Stimulated activated CD8-positive, alpha-beta memory T cell treated with anti-CD3 and anti-CD28 coated beads, Interleukin-7, amount 100 ng/mL, for 1 hour (primary cell): ENCODE measurements around the gene KRT6A.

Experiments used
- DNase-seq, 2 donors: peaks; one replicate each; pipeline ENCODE4 v3.0.0-alpha.2; 2020; ENCODE audit warnings: low read depth in 2 of 2

Gene KRT6A

DNA sequence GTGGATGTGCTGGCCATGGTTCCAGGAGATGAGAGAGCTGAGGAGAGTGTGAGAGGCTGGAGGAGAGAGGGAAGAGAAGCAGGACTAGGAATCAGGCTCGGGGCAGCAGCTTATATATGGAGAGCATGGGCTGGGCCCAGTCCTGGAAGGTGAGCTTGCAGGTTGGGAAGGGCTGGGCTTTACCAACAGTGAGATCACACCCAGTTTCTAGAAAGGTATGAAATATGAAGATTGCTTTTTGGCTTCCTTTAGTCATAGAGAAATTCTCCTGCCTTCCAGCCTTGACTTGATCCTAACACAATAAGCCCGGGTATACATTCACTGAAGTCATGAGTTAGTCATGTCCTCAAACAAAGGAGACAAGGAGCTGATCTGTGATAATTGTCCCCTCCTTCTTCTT, at the start of gene KRT6A:
KRT6A (minus strand) TSS at position 86 of the 400 bp plus-strand sequence; CDS start at position 17, 69 bp downstream.
- DNase-seq: no peak

GRCh38 chr12:52542157-52542556, 49.1 kb upstream of the KRT6A start:
- no peak for DNase-seq

DNA sequence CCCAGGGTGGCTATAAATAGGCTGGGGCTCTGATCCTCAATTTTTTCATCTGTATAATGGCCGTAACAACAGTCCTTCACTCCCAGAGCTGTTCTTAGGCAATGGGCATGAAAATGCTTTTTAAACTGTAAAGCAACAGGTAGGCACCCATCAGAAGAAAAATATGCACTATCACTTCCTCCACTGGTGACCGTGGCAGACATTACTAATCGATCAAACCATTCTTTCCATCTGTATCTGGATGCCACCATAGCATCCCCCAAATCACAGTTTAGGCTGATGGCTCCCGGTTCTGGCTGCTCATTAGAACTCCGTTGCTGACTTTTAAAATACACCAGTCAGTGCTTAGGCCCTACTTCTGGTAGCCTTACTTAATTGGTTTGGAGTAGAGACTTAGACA, 48.7 kb upstream of the KRT6A start:
- DNase-seq: no peak

DNA sequence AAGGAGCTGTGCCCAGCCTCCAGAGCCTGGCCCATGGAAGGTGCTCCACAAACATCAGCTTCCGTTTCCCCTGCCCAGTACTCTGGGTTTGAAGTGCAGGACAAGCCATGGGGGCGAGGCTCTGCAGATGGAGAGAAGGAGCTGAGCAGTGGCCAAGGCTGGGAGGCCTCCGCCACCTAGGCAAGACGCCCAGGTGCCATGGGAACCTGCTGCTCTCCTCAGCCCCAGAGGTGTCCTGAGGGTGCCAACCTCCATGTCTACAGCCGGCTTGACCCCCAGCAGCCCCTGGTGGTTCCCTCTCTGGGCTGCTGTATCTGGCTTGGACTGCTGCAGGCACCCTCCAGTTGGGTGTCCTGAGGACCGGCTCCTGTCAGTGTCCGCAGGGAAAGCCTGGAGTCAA, 47.5 kb upstream of the KRT6A start:
- DNase-seq: no peak

GRCh38 chr12:52539821-52540173, 46.7 kb upstream of the KRT6A start:
- no peak for DNase-seq

DNA sequence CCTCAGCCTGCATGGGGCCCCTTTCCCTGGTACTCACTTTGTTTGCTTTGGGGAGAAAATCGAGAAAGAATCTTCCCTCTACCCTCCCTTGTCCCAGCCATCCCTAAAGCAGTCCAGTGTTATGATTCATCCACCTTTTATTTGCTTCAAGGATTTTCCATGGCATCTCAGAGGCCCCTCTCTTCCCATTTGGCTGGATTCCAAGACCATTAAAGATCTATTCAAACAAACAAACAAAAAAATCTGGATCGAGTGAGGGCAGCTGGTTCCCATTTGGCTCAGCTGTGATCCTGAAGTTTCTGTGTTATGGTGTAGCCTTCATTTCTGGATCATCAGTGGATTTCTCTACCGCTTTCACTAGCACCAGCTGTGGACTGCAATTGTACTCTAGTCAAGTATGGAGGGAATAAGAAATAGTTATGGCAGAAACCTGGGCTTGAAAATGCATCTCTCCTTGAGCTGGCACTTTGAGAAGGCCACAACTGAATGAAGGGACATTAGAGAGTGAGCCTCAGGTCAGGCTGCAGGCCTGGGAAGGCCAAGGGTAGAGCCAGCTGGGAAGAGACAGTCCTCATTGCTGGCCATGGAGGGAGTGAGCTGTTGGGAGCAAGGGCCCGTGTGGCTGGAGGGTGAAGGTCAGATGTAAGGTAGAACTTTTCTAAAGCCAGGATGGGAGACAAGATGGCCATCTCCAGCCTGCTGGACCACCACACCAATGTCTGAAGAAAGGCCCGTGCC, 46.2 kb upstream of the KRT6A start:
- no peak for DNase-seq

GRCh38 chr12:52537101-52537500, 44.0 kb upstream of the KRT6A start:
- DNase-seq: no peak

GRCh38 chr12:52535574-52535973, 42.5 kb upstream of the KRT6A start:
- DNase-seq: no peak

DNA sequence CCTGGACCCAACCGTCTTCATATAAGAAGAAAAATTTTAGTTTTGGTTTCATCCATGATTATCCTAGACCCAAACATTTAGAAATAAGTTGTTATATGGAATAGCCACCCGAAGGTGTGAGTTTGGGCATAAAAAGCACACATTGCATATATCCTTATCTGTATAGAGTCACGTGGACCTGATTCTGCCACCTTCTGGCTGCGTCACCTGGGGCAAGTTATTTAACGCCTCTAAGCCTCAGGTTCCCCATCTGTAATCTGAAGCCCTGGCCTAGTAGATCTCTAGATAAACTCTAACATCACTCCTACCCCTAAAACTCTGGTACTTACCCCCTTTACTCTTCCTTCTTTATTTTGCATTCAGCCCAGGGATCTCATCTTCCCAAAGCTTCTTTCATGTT, 41.4 kb upstream of the KRT6A start:
- no peak for DNase-seq

DNA sequence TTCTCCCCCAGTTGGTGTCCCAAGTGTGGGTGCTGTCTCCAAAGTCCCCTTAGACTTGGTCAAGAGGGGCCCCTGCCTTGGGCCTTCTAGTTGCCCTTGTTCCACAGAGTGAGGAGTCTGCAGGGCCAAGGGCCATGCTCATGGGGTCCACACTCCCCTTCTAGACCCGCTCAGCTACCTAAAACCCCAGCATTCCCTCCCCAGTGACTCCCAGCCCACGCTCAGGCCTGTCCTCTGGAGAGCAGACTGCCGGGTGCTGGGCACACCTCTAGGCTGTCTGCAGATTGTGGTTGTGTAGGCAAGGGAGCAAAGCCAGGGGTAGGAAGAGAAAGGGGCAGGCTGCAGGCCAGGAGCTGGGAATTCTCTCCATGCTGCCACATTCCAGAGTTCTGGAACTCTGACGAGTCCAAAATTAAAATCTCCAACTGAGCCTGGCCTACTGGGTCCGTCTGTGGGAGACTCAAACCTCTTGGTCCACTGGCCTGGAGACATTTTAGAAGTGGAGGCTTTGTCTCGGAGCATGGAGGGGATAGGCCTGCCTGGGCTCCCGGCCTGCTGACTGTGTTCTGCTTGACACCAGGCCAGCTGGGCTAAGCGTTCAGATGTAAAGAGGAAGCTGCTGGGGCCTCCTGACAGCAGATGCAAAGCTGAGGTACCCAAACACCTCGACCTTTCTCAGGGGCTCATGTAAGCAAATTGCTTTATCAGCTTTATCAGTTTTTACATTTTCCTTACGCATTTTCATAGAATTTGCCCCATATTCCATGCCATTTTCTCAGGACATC, 40.8 kb upstream of the KRT6A start:
- no peak for DNase-seq

DNA sequence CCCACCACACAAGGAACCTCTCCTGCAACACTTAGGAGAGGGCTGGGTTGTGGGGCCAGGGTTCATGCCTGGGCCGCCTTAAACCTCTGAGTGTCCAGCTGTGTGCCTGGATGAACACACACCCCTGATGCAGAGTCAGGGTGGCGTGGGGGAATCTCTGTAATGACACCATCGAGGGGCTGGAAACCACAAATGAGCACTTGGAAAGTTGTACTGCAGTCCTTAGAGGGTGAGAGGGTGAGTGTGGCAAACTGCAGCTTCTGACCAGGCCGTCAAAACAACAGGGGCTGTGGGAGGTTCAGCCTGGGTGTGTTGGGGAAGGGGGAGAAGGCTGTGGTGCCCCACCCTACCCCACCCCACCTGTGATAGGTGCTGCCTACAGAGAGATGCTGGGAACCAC, 39.6 kb upstream of the KRT6A start:
- no peak for DNase-seq

GRCh38 chr12:52531566-52532300, 38.7 kb upstream of the KRT6A start:
- no peak for DNase-seq

DNA sequence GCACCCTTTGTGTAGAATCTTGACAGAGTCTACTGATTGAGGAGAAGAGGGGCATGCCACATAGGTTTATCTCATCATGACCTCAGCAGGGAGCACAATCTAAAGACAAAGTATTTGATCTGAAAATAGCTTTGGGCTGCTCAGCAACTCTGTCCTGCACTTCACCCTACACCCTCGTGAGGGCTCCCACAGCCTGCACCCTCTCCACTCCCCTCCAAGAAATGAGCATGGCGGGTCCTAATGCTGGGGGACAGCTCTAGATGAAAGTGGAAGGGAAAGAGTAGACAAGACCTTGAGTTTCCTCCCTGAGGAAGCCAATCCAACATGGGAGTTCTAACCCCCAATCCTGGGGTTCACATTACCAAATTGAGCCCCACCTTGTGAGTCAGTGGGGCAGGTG, 37.8 kb upstream of the KRT6A start:
- DNase-seq: no peak

- no peak for DNase-seq
Observed at GRCh38 chr12:52530366-52530765, 37.3 kb upstream of the KRT6A start.

DNA sequence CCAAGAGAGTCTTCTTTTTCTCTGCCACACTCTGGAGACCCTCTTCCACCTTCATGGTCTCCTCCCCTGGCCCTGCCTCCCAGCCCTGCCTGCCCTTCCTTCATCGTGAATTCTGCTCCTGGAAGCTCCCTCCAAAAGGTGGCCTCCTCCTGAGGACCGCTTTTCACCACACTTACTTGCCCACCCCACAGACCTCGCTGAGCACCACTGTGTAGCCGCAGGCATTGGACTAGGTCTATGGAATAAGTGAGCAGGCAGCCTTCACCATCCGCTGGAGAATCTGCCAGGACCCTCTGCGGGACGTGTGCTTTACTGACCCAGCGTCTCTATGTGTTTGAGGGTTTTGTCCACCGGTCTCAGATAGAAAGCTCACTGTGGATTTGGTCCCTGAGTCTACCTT, 36.8 kb upstream of the KRT6A start:
- DNase-seq: no peak

GRCh38 chr12:52529417-52529816, 36.4 kb upstream of the KRT6A start:
- DNase-seq: no peak

DNA sequence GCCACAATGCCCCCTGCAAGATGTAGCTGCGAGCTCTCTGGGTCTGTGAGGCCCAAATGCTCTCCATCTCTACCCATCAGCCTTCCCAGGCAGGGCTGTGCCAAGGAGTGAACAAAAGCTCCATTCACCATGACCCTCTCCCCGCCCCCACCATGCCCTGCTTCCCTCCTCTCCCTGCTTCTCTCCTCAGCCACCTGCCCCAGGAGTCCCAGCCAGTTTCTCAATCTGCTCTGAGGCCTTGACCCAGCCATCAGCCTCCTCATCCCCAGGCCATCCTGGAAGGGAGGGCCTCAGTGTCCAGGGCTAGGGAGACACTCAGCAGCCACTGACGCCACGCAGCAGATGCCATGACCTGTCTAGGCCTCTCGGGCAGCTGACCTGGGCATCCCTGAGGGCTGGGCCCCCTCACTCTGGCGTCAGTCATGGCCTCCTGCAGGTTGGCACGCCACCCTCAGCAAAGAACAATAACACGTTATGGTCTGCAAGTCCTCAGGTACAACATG, 35.6 kb upstream of the KRT6A start:
- no peak for DNase-seq

DNA sequence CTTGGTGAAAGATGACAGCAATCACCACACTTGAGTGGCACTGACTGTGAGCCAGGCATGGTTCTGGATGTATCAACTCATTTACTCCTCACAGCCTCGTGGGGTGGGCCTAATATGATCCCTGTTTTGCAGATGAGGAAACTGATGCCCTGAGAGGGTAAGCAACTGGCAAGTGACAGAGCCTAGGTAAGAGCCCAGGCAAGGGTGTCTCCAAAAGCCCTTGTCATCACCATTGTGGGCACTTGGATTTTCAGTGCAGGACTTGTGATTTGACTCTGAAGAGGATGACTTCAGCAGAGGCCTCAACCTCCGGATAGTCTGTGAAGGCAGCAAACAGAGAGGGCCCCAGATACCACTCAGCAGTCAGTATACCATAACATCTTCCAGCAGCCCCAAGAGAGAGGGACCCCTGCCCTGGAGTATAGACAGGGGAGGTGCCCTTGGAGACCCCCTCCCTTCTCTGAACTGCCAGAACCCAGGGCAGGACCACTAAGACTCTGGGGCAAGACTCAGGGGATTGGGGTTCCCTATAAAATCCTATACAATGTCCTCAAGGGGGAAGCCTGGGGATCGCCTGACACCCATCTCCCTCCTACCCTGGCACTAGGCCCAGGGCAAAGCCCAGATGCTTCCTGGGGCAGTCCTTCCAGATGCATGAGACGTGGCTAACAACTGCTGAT, 34.2 kb upstream of the KRT6A start:
- no peak for DNase-seq

DNA sequence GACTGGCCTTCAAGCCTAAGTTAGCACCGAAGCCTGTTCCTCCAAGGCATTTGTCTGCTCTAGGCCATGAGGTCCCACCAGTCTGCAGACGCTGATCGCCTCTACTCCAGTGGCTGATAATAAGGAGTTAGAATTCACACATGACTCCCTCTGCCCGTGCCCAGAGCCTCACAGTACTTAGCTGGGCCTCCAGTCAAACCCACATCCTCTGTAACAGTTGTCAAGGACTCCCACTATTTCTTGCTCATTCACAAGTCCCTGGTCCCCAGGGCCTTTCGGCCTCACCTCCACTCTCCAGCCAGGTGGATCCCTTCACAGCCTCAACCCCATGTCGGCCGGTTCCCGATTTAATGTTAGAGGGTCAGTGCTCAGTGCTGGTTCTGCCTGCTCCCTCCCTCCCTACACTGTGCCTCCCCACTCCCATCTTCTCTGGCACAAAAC, 33.5 kb upstream of the KRT6A start:
- DNase-seq: no peak

DNA sequence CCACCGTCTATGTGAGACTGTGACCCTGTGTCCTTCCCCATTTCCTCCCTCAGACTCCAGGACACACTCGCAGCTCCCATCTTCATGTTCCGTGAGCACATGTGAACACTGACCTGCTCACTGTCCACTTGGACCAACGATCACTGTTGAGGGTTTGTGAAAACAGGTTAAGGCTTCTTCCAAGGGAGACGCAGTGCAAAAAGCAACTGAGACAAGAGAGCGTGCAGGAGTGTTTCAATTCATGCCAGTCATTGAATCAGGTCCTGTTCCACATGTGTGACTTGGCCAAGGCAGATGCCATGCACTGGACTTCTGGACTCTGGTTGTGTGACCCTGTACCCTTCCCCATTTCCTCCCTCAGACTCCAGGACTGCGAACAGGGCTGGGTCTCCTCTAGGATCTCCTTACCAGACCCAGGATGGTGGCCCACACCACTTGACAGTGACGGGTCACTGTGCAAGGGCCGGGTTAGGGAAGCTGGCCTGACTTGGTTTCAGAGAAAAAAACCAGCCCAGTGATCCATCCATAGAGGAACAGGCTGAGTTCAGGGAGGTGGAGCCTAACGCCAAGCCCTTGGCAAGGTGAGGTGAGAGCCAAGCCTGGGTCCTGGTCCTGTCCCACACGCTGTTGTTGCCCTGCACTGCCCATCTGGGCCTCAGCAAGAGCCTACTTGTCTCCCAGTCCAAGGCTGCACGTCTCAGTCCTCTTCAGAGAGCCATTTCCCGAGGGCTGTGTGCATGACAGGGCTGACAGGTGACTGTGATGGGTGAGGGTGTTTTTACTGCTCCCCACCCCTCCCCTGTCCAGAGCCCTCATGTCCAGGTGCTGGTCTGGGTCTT, 32.8 kb upstream of the KRT6A start:
- no peak for DNase-seq
